OCI-LY3 (cell line): ENCODE data around the gene FASTK.

Experiments
- H2AFZ ChIP-seq: fragments of 200-600, 300-600 bp; shearing (Covaris generic); 2 replicates; pipeline ENCODE4 v1.6.0; 2014; ENCODE audit warnings: antibody characterized with exemption, low read depth, low read length
- H3K27ac ChIP-seq: fragments of 200-600, 300-600 bp; sonication (generic); 2 replicates; pipeline ENCODE4 v1.5.1; 2014; ENCODE audit warnings: mild to moderate bottlenecking, low read length, moderate library complexity, mixed read lengths
- H3K27me3 ChIP-seq: fragments of 200-600, 300-600 bp; sonication (generic); 2 replicates; pipeline ENCODE4 v1.6.1; 2014; ENCODE audit warnings: low read depth, low read length, mixed read lengths
- H3K36me3 ChIP-seq: fragments of 200-600, 300-600 bp; sonication (generic); replicated peaks from 2 replicates; pipeline ENCODE3; 2014; ENCODE audit warnings: low read depth, low read length, mixed read lengths
- H3K4me1 ChIP-seq: fragments of 300-600, 200-600 bp; sonication (generic); 2 replicates; pipeline ENCODE4 v1.6.1; 2014; ENCODE audit warnings: low read length, mixed read lengths
- H3K4me2 ChIP-seq: fragments of 200-600, 300-600 bp; sonication (generic); 2 replicates; pipeline ENCODE4 v1.6.1; 2014; ENCODE audit warnings: low read length, mixed read lengths
- H3K4me3 ChIP-seq: fragments of 300-600, 200-600 bp; sonication (generic); 2 replicates; pipeline ENCODE4 v1.5.1; 2014; ENCODE audit warnings: antibody characterized with exemption, mild to moderate bottlenecking, low read length, moderate library complexity
- H3K79me2 ChIP-seq: fragments of 300-600, 200-600 bp; shearing (Covaris generic); 2 replicates; pipeline ENCODE4 v1.6.1; 2014; ENCODE audit warnings: mild to moderate bottlenecking, low read length, mixed read lengths
- H3K9ac ChIP-seq: fragments of 300-600, 200-600 bp; shearing (Covaris generic); 2 replicates; pipeline ENCODE4 v1.6.0; 2014; ENCODE audit warnings: mild to moderate bottlenecking, low read length, moderate library complexity
- H3K9me3 ChIP-seq: fragments of 200-600, 300-600 bp; shearing (Covaris generic); 2 replicates; pipeline ENCODE4 v1.6.1; 2014; ENCODE audit warnings: low read length, mixed read lengths; ENCODE audit not compliant: insufficient read depth
- H4K20me1 ChIP-seq: fragments of 200-600, 300-600 bp; sonication (generic); 2 replicates; pipeline ENCODE4 v1.6.1; 2016; ENCODE audit warnings: low read length, mixed read lengths; ENCODE audit not compliant: insufficient read depth
- EZH2phosphoT487 ChIP-seq: fragments of 200-600 bp; shearing (Covaris generic); IDR thresholded peaks from 2 replicates; pipeline ENCODE4 v1.6.1; 2018; ENCODE audit warnings: antibody characterized with exemption, mixed run types, low read depth
- TF ChIP-seq, protein P1 (sequence below): fragments of 200-600, 300-600 bp; sonication (generic); IDR thresholded peaks from 2 replicates; pipeline ENCODE4 v1.5.1; 2014; ENCODE audit warnings: antibody characterized with exemption, low read length, low read depth

The FASTK gene

DNA sequence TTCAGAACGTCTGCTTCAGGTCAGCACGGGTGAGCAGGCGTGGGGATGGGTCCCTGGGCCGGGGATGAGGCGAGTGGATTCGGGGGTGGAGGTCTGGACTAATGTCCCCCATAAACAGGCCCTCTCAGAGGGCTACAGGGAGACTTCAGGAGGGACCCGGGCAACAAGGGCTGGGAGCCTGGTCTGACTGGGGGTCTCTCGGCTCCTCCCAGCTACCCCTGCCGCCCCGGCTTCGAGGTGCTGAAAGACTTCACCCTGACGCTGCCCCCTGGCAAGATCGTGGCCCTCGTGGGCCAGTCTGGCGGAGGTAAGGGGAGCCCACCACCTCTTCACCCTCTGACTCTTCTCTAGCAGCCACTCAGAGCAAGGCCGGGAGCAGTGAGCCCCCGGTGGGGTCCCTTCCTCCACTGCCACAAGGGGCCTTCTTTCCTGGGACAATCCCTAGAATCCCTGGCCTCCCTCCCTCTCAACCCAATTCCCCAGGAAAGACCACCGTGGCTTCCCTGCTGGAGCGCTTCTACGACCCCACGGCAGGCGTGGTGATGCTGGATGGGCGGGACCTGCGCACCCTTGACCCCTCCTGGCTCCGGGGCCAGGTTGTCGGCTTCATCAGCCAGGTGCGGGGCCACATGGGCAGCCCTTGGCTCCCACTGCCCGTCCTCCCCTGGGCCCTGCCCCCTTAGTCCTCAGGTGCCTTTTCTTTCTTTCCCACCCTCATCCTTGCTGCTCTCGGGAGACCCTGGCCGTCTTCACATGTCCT lies 39.8 kb downstream of the FASTK start:
- H3K9me3 ChIP-seq: no peaks in the 10 kb centered on the region

DNA sequence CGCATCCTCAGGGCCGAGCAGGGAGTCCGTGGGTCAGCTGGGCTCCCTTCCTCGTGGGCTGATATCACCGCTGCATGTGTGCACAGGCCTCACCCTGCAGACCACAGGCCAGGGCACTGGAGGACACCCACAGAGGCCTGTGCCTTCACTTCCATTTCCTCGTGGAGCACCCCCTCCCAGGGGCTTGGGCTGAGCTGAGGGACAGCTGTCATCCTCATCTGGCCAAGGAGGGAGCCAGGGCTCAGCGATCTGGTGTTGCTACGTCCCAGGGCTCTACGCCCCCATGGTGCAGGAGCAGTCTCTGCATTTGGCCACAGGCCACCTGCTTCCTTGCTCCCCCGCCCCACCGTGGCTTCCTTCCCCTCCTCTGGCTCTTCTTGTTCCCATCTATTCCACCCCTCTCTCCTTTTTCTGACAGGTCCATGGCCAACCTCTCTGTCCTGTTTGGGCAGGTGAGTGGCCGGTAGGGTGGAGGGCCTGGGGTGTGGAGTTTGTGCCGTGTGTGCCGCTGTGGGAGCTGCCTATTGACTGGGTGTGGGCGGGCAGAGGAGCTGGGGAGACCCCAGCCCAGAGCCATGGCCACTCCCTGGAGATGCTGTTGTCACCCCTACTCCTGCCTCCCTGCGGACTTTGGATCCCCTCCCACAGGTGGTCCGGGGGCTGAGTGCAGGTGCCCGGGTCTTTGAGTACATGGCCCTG lies 40.6 kb downstream of the FASTK start:
- Histone ChIP-seq H3K27ac (no peak overlapping the region), H3K9ac (no peak overlapping the region), H3K9me3 (no peaks in the 10 kb centered on the region), H2AFZ (no peak overlapping the region), H3K4me2 (no peak overlapping the region), H3K36me3 (no peaks in the 10 kb centered on the region), H3K79me2 (no peaks in the 10 kb centered on the region), H4K20me1 (no peaks in the 10 kb centered on the region), H3K27me3 (no peaks in the 10 kb centered on the region), H3K4me3 (no peak overlapping the region), H3K4me1 (no peaks in the 10 kb centered on the region)
- no peak for TF ChIP-seq EZH2phosphoT487
- TF ChIP-seq, protein P1, sequence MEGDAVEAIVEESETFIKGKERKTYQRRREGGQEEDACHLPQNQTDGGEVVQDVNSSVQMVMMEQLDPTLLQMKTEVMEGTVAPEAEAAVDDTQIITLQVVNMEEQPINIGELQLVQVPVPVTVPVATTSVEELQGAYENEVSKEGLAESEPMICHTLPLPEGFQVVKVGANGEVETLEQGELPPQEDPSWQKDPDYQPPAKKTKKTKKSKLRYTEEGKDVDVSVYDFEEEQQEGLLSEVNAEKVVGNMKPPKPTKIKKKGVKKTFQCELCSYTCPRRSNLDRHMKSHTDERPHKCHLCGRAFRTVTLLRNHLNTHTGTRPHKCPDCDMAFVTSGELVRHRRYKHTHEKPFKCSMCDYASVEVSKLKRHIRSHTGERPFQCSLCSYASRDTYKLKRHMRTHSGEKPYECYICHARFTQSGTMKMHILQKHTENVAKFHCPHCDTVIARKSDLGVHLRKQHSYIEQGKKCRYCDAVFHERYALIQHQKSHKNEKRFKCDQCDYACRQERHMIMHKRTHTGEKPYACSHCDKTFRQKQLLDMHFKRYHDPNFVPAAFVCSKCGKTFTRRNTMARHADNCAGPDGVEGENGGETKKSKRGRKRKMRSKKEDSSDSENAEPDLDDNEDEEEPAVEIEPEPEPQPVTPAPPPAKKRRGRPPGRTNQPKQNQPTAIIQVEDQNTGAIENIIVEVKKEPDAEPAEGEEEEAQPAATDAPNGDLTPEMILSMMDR: no peak

More for the DNA sequence above, 39.8 kb downstream of the FASTK start:
- no peaks in the 10 kb centered on the region for H3K27me3 ChIP-seq
- no peak overlapping the region for H3K27ac ChIP-seq
- H3K36me3 ChIP-seq: no peaks in the 10 kb centered on the region
- H3K4me2 ChIP-seq: no peak overlapping the region
- no peak overlapping the region for H3K9ac ChIP-seq
- no peak overlapping the region for H2AFZ ChIP-seq
- TF ChIP-seq, protein P1: no peak
- no peak for TF ChIP-seq EZH2phosphoT487
- no peaks in the 10 kb centered on the region for H3K4me1 ChIP-seq
- no peak overlapping the region for H3K4me3 ChIP-seq
- H3K79me2 ChIP-seq: no peaks in the 10 kb centered on the region
- no peaks in the 10 kb centered on the region for H4K20me1 ChIP-seq

DNA sequence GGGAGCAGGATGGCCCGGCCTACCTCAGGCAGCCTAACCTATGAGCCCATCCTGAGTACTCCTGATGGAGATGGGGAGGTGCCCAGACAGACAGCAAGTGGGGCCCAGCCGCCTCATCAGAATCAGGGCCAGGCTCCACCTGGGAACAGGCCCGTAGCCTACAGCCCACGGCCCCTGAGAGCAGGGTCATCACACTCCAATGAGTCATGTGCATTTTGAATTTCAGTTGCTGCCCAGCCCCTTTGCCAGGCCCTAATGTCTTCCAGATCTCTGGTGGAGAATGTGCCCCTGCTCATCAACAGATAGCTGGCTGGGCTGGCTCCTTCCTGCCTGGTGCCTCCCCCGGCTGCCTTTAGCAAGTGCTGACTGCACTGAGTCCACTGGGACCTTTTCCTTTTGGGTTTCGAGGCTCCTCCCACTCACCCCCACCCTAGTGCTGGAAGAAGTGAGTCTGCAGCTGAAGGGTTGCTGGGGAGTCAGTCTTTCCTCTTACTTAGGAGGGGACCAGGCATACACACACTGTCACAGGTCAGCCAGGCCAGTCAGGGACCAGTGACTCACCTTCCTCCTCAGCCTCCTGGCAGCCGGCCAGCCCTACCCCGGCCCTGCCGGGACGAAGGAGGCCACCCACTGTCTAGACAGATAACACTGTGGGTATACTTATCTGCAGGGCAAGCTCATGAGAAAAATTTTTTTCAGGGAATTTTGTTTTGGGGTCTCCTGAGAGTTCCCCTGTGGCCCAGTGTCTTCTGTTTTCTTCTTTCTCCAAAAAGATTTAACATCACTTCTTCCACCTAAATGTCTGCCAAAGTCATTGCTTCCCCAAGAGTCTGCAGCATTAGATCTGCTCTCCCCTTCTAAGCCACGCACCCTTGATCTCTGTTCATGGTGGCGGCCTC lies 41.4 kb downstream of the FASTK start:
- Histone ChIP-seq H3K9me3 (no peaks in the 10 kb centered on the region), H3K79me2 (no peaks in the 10 kb centered on the region), H3K4me3 (no peak overlapping the region), H3K4me2 (no peak overlapping the region), H3K4me1 (no peaks in the 10 kb centered on the region), H3K36me3 (no peaks in the 10 kb centered on the region), H4K20me1 (no peaks in the 10 kb centered on the region), H3K27ac (no peak overlapping the region), H3K9ac (no peak overlapping the region), H3K27me3 (no peaks in the 10 kb centered on the region), H2AFZ (no peak overlapping the region)
- TF ChIP-seq EZH2phosphoT487: no peak
- TF ChIP-seq, protein P1: no peak

DNA sequence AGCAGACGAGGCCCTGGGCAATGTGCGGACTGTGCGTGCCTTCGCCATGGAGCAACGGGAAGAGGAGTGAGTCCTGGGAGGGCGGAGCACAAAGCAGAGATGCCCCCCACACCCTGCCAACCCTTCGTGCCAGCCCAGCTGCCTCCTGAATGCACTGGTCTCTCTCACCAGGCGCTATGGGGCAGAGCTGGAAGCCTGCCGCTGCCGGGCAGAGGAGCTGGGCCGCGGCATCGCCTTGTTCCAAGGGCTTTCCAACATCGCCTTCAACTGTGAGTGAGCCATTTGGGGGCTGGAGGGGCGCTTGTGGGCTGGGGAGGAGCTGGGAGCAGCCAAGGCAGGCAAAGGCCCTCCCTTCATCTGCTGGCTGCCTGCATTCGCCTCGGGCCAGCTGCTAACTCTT lies 44.7 kb downstream of the FASTK start:
- H4K20me1 ChIP-seq: no peaks in the 10 kb centered on the region
- no peak overlapping the region for H3K27ac ChIP-seq
- no peaks in the 10 kb centered on the region for H3K79me2 ChIP-seq
- no peak overlapping the region for H3K4me2 ChIP-seq
- H2AFZ ChIP-seq: no peak overlapping the region
- no peak overlapping the region for H3K4me3 ChIP-seq
- TF ChIP-seq EZH2phosphoT487: no peak
- TF ChIP-seq, protein P1: no peak
- H3K36me3 ChIP-seq: no peaks in the 10 kb centered on the region
- H3K9ac ChIP-seq: no peak overlapping the region
- no peaks in the 10 kb centered on the region for H3K27me3 ChIP-seq
- no peaks in the 10 kb centered on the region for H3K9me3 ChIP-seq
- H3K4me1 ChIP-seq: no peaks in the 10 kb centered on the region
